H1 (cell line): ENCODE results near the gene TNF. TPM values are rescaled to one million over a fixed set of nuclear protein-coding genes. Genes with fewer than 3 reads are reported as not detected.

Experiments used
- CTCF ChIA-PET: fragments of 300-600 bp; sonication (Branson Sonifier 250); formaldehyde crosslinking; loops from one replicate; lab custom pipeline; 2021; ENCODE audit not compliant: partially characterized antibody; lab: Charles Lee
- POLR2A ChIA-PET: fragments of 300-600 bp; sonication (Branson Sonifier 250); formaldehyde crosslinking; loops from one replicate; lab custom pipeline; 2021; ENCODE audit warnings: inconsistent platforms; ENCODE audit not compliant: partially characterized antibody; lab: Charles Lee
- DNase-seq, 2 experiments: peaks; one replicate each; pipeline versions ENCODE4 v3.0.0 to v3.0.0-alpha.2; 2010 to 2022; ENCODE audit warnings: low spot score in 2 of 2, low read depth in 1 of 2, mixed read lengths in 1 of 2
- FAIRE-seq: peaks from 2 replicates; lab custom pipeline; 2011; peaks lifted over from hg19 to GRCh38; lab: Jason Lieb, UNC
- H2AFZ ChIP-seq: 2 replicates; pipeline ENCODE4 v1.8.1; 2012; ENCODE audit warnings: low read length, inconsistent platforms
- H2AK5ac ChIP-seq: 2 replicates; pipeline ENCODE4 v1.6.1; 2013; ENCODE audit warnings: low read depth, low read length
- H2BK120ac ChIP-seq: replicated peaks from 2 replicates; pipeline ENCODE3; 2013; ENCODE audit warnings: low read depth, low read length, inconsistent platforms
- H2BK12ac ChIP-seq: 2 replicates; pipeline ENCODE4 v1.6.1; 2013; ENCODE audit warnings: low read depth, low read length
- H2BK15ac ChIP-seq: 2 replicates; pipeline ENCODE4 v1.6.1; 2013; ENCODE audit warnings: low read length
- H2BK20ac ChIP-seq: 2 replicates; pipeline ENCODE4 v1.6.1; 2013; ENCODE audit warnings: low read length
- H2BK5ac ChIP-seq: 2 replicates; pipeline ENCODE4 v1.6.1; 2013; ENCODE audit warnings: low read depth, low read length
- H3K14ac ChIP-seq: 2 replicates; pipeline ENCODE4 v1.6.1; 2013; ENCODE audit warnings: inconsistent platforms; ENCODE audit not compliant: insufficient read length
- H3K18ac ChIP-seq: 2 replicates; pipeline ENCODE4 v1.6.1; 2013; ENCODE audit warnings: low read length; ENCODE audit errors: extremely low read depth
- H3K23ac ChIP-seq: 2 replicates; pipeline ENCODE4 v1.6.1; 2013; ENCODE audit warnings: inconsistent platforms; ENCODE audit not compliant: insufficient read length
- H3K23me2 ChIP-seq: 2 replicates; pipeline ENCODE4 v1.6.1; 2013; ENCODE audit warnings: low read depth, low read length
- H3K27ac ChIP-seq: 2 replicates; pipeline ENCODE4 v1.6.1; 2011; ENCODE audit warnings: low read depth, low read length, inconsistent platforms
- H3K27me3 ChIP-seq, 4 experiments: replicated peaks in 1 of 4; 1 replicate in 1 of 4; 2 replicates in 3 of 4; pipeline versions ENCODE4 v1.6.1 to v1.8.1; 2011 to 2013; ENCODE audit warnings: low read length in 3 of 4, mild to moderate bottlenecking in 3 of 4, inconsistent platforms in 2 of 4, mixed read lengths in 2 of 4, moderate library complexity in 1 of 4; ENCODE audit not compliant: control insufficient read depth in 3 of 4, insufficient read depth in 3 of 4; ENCODE audit errors: extremely low read depth in 1 of 4
- H3K36me3 ChIP-seq, 4 experiments: 2 replicates each; pipeline versions ENCODE4 v1.6.1 to v1.8.1; 2011 to 2013; ENCODE audit warnings: mild to moderate bottlenecking in 4 of 4, low read length in 3 of 4, moderate library complexity in 2 of 4, control low read depth in 1 of 4, inconsistent platforms in 1 of 4; ENCODE audit not compliant: insufficient read depth in 4 of 4, control insufficient read depth in 2 of 4
- H3K4ac ChIP-seq: replicated peaks from 2 replicates; pipeline ENCODE3; 2013; ENCODE audit warnings: low read length, low read depth, mixed read lengths, inconsistent platforms; ENCODE audit not compliant: insufficient read length
- H3K4me1 ChIP-seq, 4 experiments: replicated peaks in 1 of 4; 1 replicate in 1 of 4; 2 replicates in 3 of 4; pipeline versions ENCODE4 v1.6.1 to v1.8.1; 2011 to 2013; ENCODE audit warnings: low read length in 3 of 4, inconsistent platforms in 2 of 4, mixed read lengths in 1 of 4; ENCODE audit not compliant: insufficient read depth in 4 of 4, control insufficient read depth in 3 of 4
- H3K4me2 ChIP-seq, 2 experiments: 2 replicates each; pipeline versions ENCODE4 v1.6.1 to v1.8.1; 2011 to 2013; ENCODE audit warnings: low read depth in 2 of 2, low read length in 2 of 2, control low read depth in 1 of 2, inconsistent platforms in 1 of 2, mild to moderate bottlenecking in 1 of 2; ENCODE audit not compliant: insufficient read depth in 1 of 2
- H3K4me3 ChIP-seq, 4 experiments: fragments of 200-600, 300-600 bp in 1 of 4; sonication (generic), shearing (Covaris generic), sonication (Bioruptor Twin) in 1 of 4; 2 replicates each; pipeline versions ENCODE4 v1.5.1 to v1.8.1; 2011 to 2016; ENCODE audit warnings: low read length in 4 of 4, low read depth in 3 of 4, control low read depth in 2 of 4, inconsistent platforms in 2 of 4, mild to moderate bottlenecking in 2 of 4, mixed read lengths in 1 of 4, moderate library complexity in 1 of 4; ENCODE audit not compliant: insufficient read depth in 2 of 4; ENCODE audit errors: extremely low read depth in 1 of 4
- H3K56ac ChIP-seq: replicated peaks from 2 replicates; pipeline ENCODE3; 2013; ENCODE audit warnings: low read depth, mild to moderate bottlenecking, mixed read lengths, low read length, inconsistent platforms; ENCODE audit not compliant: insufficient read length
- H3K79me1 ChIP-seq: 2 replicates; pipeline ENCODE4 v1.6.1; 2013; ENCODE audit warnings: low read depth, low read length, control low read depth
- H3K79me2 ChIP-seq, 2 experiments: 2 replicates each; pipeline versions ENCODE4 v1.6.1 to v1.8.1; 2012 to 2013; ENCODE audit warnings: low read length in 2 of 2, mild to moderate bottlenecking in 2 of 2, inconsistent platforms in 1 of 2; ENCODE audit not compliant: insufficient read depth in 2 of 2, control insufficient read depth in 1 of 2
- H3K9ac ChIP-seq, 4 experiments: replicated peaks in 1 of 4; 1 replicate in 1 of 4; 2 replicates in 3 of 4; pipeline versions ENCODE4 v1.6.1 to v1.8.1; 2011 to 2013; ENCODE audit warnings: low read depth in 3 of 4, low read length in 3 of 4, control low read depth in 2 of 4, mild to moderate bottlenecking in 2 of 4, moderate library complexity in 2 of 4, inconsistent platforms in 1 of 4; ENCODE audit errors: extremely low read depth in 1 of 4
- H3K9me3 ChIP-seq, 2 experiments: 2 replicates each; pipeline versions ENCODE4 v1.6.1 to v1.8.1; 2012 to 2013; ENCODE audit warnings: mild to moderate bottlenecking in 2 of 2, moderate library complexity in 2 of 2, control low read depth in 1 of 2, inconsistent platforms in 1 of 2, low read depth in 1 of 2, low read length in 1 of 2, mixed read lengths in 1 of 2; ENCODE audit not compliant: insufficient read depth in 2 of 2
- H4K20me1 ChIP-seq, 2 experiments: replicated peaks in 1 of 2; 2 replicates each; pipeline versions ENCODE3 to v1.8.1; 2011 to 2013; ENCODE audit warnings: inconsistent platforms in 2 of 2, low read length in 2 of 2, mild to moderate bottlenecking in 1 of 2; ENCODE audit not compliant: insufficient read depth in 2 of 2, control insufficient read depth in 1 of 2
- H4K5ac ChIP-seq: 2 replicates; pipeline ENCODE4 v1.6.1; 2013; ENCODE audit warnings: low read length, low read depth, mixed read lengths, inconsistent platforms; ENCODE audit not compliant: insufficient read length
- H4K8ac ChIP-seq: 2 replicates; pipeline ENCODE4 v1.8.0; 2013; ENCODE audit warnings: mild to moderate bottlenecking, moderate library complexity, low read length, inconsistent platforms; ENCODE audit not compliant: insufficient read depth; ENCODE audit errors: extremely low read depth
- H4K91ac ChIP-seq: replicated peaks from 2 replicates; pipeline ENCODE3; 2013; ENCODE audit warnings: low read length, mixed read lengths, inconsistent platforms; ENCODE audit not compliant: insufficient read length
- ATF2 ChIP-seq: IDR thresholded peaks from 2 replicates; pipeline ENCODE4 v1.6.1; 2012; ENCODE audit warnings: low read length, inconsistent platforms
- BRCA1 ChIP-seq: IDR thresholded peaks from 2 replicates; pipeline ENCODE4 v1.6.1; 2012; ENCODE audit warnings: low read depth, low read length, improper control_type of control experiment
- EGR1 ChIP-seq: IDR thresholded peaks from 2 replicates; pipeline ENCODE4 v1.6.1; 2011; ENCODE audit warnings: low read depth, low read length, borderline replicate concordance
- EZH2 ChIP-seq: fragments of 200-600 bp; sonication (generic); IDR thresholded peaks from 2 replicates; pipeline ENCODE4 v1.7.1; 2012; ENCODE audit warnings: low read depth, mild to moderate bottlenecking, moderate library complexity, low read length, inconsistent platforms; ENCODE audit not compliant: severe bottlenecking
- GABPA ChIP-seq: IDR thresholded peaks from 2 replicates; pipeline ENCODE4 v1.6.1; 2011; ENCODE audit warnings: mild to moderate bottlenecking, low read length, moderate library complexity, borderline replicate concordance; ENCODE audit not compliant: insufficient read depth
- TBP ChIP-seq: IDR thresholded peaks from 2 replicates; pipeline ENCODE4 v1.6.1; 2011; ENCODE audit warnings: low read depth, low read length, improper control_type of control experiment
- WGBS, 2 experiments: shearing (Covaris generic) in 1 of 2; methylation state at CpG; one replicate each; pipeline versions ENCODE4 v1.1.6 to v1.1.7; 2013 to 2015; ENCODE audit warnings: low lambda C conversion rate in 2 of 2, mixed read lengths in 2 of 2, inconsistent platforms in 1 of 2, low coverage in 1 of 2, missing lambda C conversion rate in 1 of 2; ENCODE audit not compliant: insufficient replicate concordance in 2 of 2, insufficient coverage in 1 of 2, insufficient read length in 1 of 2; ENCODE audit errors: extremely low coverage in 1 of 2, missing lambda C conversion rate in 1 of 2; 5-methylcytosine and 5-hydroxymethylcytosine counted together
- polyA plus RNA-seq, 7 experiments: library from polyadenylated mRNA; depleted of rRNA in 3 of 7; stranded (reverse) in 5 of 7; unstranded in 2 of 7; fragments of >200 nt in 5 of 7; fragments of 200-250 nt in 2 of 7; gene quantifications; 1 replicate in 5 of 7; 2 replicates in 1 of 7; 4 replicates in 1 of 7; pipeline versions ENCODE4 v1.2.1 to v1.2.3, GENCODE V29; 2011 to 2013; ENCODE audit warnings: missing spikeins in 2 of 7, mixed read lengths in 2 of 7
- total RNA-seq: library from RNA; stranded (reverse); fragmentation: NEBNext Ultra II Directional; extraction: Animal tissue kit (Norgen Biotek cat#: 25700); gene quantifications from 2 replicates; pipeline ENCODE4 v1.2.1, GENCODE V29; 2021

TNF gene
- total and polyA plus RNA-seq, 2 of the 8 experiments (the other 6 are each of a cell fraction or from before 2014, with no cell fraction given), result not detected

DNA sequence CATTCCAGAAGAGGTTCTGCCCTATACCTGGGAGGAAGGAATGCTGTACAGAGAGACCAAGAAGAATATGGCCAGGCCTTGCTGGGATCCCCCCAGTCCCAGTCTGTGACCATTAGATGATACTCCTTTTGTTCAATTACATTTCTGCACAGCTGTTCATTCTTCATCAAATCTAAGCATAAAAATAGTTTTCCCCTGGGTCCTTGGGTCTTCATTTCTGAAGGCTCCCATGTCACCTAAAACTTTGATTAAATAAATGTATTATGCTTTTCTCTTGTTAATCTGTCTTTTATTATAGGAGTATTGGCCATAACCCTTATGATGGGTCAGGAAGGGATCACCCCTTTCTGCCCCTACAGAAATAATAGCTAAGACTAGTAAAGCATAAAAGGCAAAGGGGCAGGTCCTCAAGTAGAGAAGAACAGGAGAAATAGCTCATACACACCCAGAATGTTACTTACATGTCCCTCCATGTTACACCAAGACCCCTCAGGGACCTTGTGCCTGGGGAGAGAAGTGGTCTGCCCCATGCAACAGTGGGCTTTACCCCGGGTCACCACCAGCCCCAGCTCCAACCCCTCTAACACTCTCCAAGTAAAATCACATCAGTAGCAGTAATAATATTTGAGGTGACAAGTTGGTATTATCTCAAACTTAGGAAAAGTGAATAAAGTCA, 5.4 kb upstream of the TNF start:
- Histone ChIP-seq H2BK120ac (no peak overlapping the region), H3K56ac (no peak overlapping the region), H3K79me1 (no peaks in the 10 kb centered on the region), H3K27me3 (no peaks in the 10 kb centered on the region), H3K4ac (no peak overlapping the region), H2BK12ac (no peak overlapping the region), H4K8ac (no peak overlapping the region), H3K18ac (no peak overlapping the region), H3K23ac (no peak overlapping the region), H3K4me2 (no peak overlapping the region), H3K4me1 (no peaks in the 10 kb centered on the region; a peak in 2 of 7 replicates), H4K5ac (no peak overlapping the region), H2BK20ac (no peak overlapping the region), H3K9ac (no peak overlapping the region), H3K79me2 (no peaks in the 10 kb centered on the region), H2BK5ac (no peak overlapping the region), H3K36me3 (no peaks in the 10 kb centered on the region), H3K23me2 (peaks cover 3% of the 10 kb centered on the region; the same call in 1 of the 2 replicates), H2BK15ac (no peak overlapping the region), H3K4me3 (no peak overlapping the region), H2AK5ac (no peak overlapping the region), H3K14ac (no peak overlapping the region), H3K27ac (no peak overlapping the region), H4K20me1 (no peaks in the 10 kb centered on the region), H4K91ac (no peak overlapping the region), H2AFZ (no peak overlapping the region), H3K9me3 (no peaks in the 10 kb centered on the region)
- ChIA-PET CTCF (interaction anchor here (1.3 to 4.9 kb wide), 6 partner anchors 10 to 31 kb away, joined by 3 to 47 read pairs (median 14); partner anchors contain the start of genes LST1 and LTB), POLR2A (interaction anchor here (0.6 to 2.6 kb wide), 7 partner anchors 14 to 82 kb away, joined by 3 to 8 read pairs (median 3); partner anchors contain the start of gene BAG6)
- WGBS, 2 experiments, result 100% methylated on average over 1 of the region's 1 CpG; no CpG with 5 or more reads in 1 of the 2 experiments
- DNase-seq (no peak), FAIRE-seq (no peak)
- no peak for TF ChIP-seq ATF2
- TF ChIP-seq EGR1, result no peak
- TF ChIP-seq TBP, result no peak
- no peak for TF ChIP-seq GABPA
- TF ChIP-seq BRCA1, result no peak
- TF ChIP-seq EZH2, result no peak
